Kidney epithelial cell (primary cell): ENCODE measurements around the gene TRIM71. TPM values are rescaled to one million over a fixed set of nuclear protein-coding genes. Genes with fewer than 3 reads are reported as not detected.

Source experiments
- DNase-seq: peaks from one replicate; pipeline ENCODE4 v3.0.0-alpha.2; 2010; ENCODE audit warnings: low read depth
- H3K27me3 ChIP-seq: 2 replicates; pipeline ENCODE4 v1.6.0; 2011; ENCODE audit warnings: low read length; ENCODE audit not compliant: control insufficient read depth, insufficient read depth
- H3K36me3 ChIP-seq: 2 replicates; pipeline ENCODE4 v1.5.1; 2011; ENCODE audit warnings: low read length; ENCODE audit not compliant: control insufficient read depth, insufficient read depth
- H3K4me3 ChIP-seq: 2 replicates; pipeline ENCODE4 v1.5.1; 2011; ENCODE audit warnings: low read depth, mild to moderate bottlenecking, control low read depth, low read length
- CTCF ChIP-seq: IDR thresholded peaks from 2 replicates; pipeline ENCODE4 v1.5.1; 2011; ENCODE audit warnings: mild to moderate bottlenecking, moderate library complexity, low read length, control low read depth, inconsistent platforms; ENCODE audit not compliant: insufficient read depth, poor library complexity, severe bottlenecking
- total RNA-seq: library from RNA; depleted of rRNA; stranded (reverse); fragments of >200 nt; gene quantifications from 2 replicates; pipeline ENCODE4 v1.2.3, GENCODE V29; 2015

Gene TRIM71
- total RNA-seq, 1 donor from 2014 or later = 2.4 TPM

DNA sequence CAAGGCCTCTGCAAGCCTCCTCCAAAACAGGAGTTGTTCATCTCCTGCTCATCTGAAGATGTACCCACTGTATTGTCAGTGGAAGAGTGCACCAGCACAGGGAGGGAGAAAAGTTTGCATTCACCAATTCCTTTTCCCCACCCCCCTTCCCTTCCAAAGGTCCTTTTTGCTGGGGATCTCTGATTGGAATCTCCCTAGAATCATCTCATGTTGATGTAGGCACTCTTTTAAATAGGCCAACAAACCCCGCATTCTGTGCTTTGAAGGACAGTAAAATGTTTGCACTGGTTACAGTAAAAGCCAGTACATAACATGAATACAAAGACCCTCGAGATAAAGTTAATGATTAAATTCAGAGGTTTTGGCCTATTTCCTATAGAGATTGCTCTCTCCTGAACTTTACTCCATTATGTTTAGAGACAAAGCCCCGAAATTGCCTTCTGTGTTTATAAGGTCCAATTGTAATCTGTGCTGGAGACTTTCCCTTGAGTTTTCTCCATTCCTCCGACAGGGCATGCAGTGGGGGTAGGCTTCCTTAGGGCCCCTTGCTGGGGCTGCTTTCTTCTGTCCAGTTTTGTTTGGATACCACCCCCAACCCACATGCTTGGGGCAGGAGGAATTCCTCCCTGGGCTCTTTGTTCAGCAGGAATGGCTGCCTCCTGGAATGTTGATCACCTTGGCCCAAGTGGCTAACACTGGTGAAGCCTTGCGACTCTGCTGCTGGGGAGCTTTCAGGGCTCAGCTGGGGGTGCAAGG lies 22.5 kb downstream of the TRIM71 start:
- H3K36me3 ChIP-seq = no peaks in the 10 kb centered on the region
- no peak overlapping the region for H3K4me3 ChIP-seq
- DNase-seq = no peak
- no peaks in the 10 kb centered on the region for H3K27me3 ChIP-seq
- no peak for TF ChIP-seq CTCF

- DNase-seq = no peak
- Histone ChIP-seq H3K36me3 (no peaks in the 10 kb centered on the region), H3K27me3 (no peaks in the 10 kb centered on the region), H3K4me3 (no peak overlapping the region)
- TF ChIP-seq CTCF = no peak
Observed at GRCh38 chr3:32841341-32841740, 23.5 kb downstream of the TRIM71 start.

DNA sequence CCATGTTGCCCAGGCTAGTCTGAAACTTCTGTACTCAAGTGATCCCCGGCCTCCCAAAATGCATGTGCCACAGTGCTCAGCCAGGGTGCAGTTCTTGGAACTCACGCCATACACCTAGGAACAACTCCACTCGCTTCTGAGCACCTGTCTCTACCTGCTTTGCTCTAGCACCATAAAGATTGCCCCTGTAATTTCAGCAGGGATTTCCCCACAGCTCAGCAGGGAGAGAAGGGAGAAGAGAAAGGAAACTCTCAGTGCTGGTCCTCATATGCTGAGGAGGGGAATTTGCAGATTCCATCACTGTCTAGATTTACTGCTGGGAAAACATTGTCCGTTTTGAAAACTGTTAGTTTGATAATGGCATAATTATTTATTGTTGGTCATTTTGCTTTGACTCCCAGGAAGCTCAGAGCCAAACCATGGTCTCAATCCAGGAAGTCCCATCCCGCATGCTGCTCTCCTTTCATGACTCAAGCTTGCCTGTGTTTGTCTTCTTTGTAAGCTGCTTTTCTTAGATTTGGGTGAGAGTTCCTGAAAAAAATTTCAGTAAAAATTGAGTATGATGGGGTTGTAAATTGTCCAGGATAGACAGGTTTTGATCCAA lies 24.2 kb downstream of the TRIM71 start:
- TF ChIP-seq CTCF = no peak

DNA sequence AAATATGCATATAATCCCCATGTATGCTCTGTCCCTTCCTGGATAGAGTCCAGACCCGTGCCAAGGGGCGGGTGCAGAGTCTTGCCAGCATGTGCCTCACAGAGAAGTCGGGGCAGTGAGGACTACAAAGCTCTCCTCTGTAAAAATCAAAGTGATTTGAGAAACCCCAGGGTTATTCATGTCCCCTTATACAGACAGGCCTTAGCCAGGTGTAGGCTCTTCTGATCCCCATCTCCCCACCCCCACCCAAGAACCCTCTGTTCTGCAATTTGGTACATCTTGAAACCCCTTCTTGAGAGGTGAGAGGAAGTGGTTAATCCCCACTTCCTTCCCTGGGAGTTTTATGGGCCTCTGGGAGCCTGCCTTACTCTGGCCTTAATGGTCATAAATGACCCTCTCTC lies 24.7 kb downstream of the TRIM71 start:
- H3K4me3 ChIP-seq = no peak overlapping the region
- TF ChIP-seq CTCF = no peak
- H3K27me3 ChIP-seq = no peaks in the 10 kb centered on the region
- no peaks in the 10 kb centered on the region for H3K36me3 ChIP-seq
- no peak for DNase-seq

More for the DNA sequence above, 24.2 kb downstream of the TRIM71 start:
- H3K4me3 ChIP-seq = no peak overlapping the region
- H3K36me3 ChIP-seq = no peaks in the 10 kb centered on the region
- no peaks in the 10 kb centered on the region for H3K27me3 ChIP-seq
- DNase-seq = no peak

- H3K36me3 ChIP-seq = no peaks in the 10 kb centered on the region
- no peak for DNase-seq
- H3K4me3 ChIP-seq = no peak overlapping the region
- no peak for TF ChIP-seq CTCF
- H3K27me3 ChIP-seq = no peaks in the 10 kb centered on the region
Observed at GRCh38 chr3:32842987-32843386, 25.2 kb downstream of the TRIM71 start.
